ENCODE results near the gene GRIN2C.
"Not testable (repeated sequence)": the region's sequence is repeated elsewhere in the genome, so short reads cannot be mapped to it uniquely, and the experiment has no call there.

Gene GRIN2C

GRCh38 chr17:74859459-74860228 is at the start of gene GRIN2C:
TSS of gene GRIN2C (minus strand) at chr17:74859885. CDS start at chr17:74855092, 4,793 bp downstream.
- peak in 1 of 2 experiments; percentile 48 for DNase-seq

GRCh38 chr17:74909097-74909496 is 49.4 kb upstream of the GRIN2C start:
- DNase-seq: not testable (repeated sequence)

- DNase-seq: no peak
Measured at GRCh38 chr17:74907012-74907411, 47.3 kb upstream of the GRIN2C start.

GRCh38 chr17:74906214-74906793 is 46.6 kb upstream of the GRIN2C start:
- not testable (repeated sequence) for DNase-seq

- DNase-seq: no peak
Measured at GRCh38 chr17:74904687-74905409, 45.2 kb upstream of the GRIN2C start.

- no peak for DNase-seq
Measured at GRCh38 chr17:74903671-74904070, 44.0 kb upstream of the GRIN2C start.

- DNase-seq: no peak
Measured at GRCh38 chr17:74903034-74903433, 43.3 kb upstream of the GRIN2C start.

GRCh38 chr17:74901353-74902135 is 41.9 kb upstream of the GRIN2C start:
- DNase-seq: no peak

- DNase-seq: no peak
Measured at GRCh38 chr17:74900208-74900607, 40.5 kb upstream of the GRIN2C start.

- DNase-seq: no peak
Measured at GRCh38 chr17:74898376-74898946, 38.8 kb upstream of the GRIN2C start.

GRCh38 chr17:74893936-74894671 is 34.4 kb upstream of the GRIN2C start:
- DNase-seq: no peak

- peak in 1 of 2 experiments; percentile 30 for DNase-seq
Measured at GRCh38 chr17:74892974-74893911, 33.6 kb upstream of the GRIN2C start, which contains the start of gene FADS6. TSS of gene FADS6 (minus strand) at chr17:74893633. CDS start at chr17:74893595, 38 bp downstream.

GRCh38 chr17:74892013-74892841 is 32.5 kb upstream of the GRIN2C start:
- DNase-seq: no peak

- DNase-seq: no peak
Measured at GRCh38 chr17:74890554-74890953, 30.9 kb upstream of the GRIN2C start.

GRCh38 chr17:74888469-74888868 is 28.8 kb upstream of the GRIN2C start:
- DNase-seq: no peak

GRCh38 chr17:74883241-74883745 is 23.6 kb upstream of the GRIN2C start:
- DNase-seq: no peak

- DNase-seq: no peak
Measured at GRCh38 chr17:74882517-74883240, 23.0 kb upstream of the GRIN2C start.

GRCh38 chr17:74881073-74881472 is 21.4 kb upstream of the GRIN2C start:
- DNase-seq: no peak

- no peak for DNase-seq
Measured at GRCh38 chr17:74879308-74879707, 19.6 kb upstream of the GRIN2C start.
